Upper lobe of right lung (tissue), 1 donor: ENCODE data around the gene TNK2. TPM values are rescaled to one million over a fixed set of nuclear protein-coding genes. Genes with fewer than 3 reads are reported as not detected.

Experiments used
- ATAC-seq: fragments of 200-7000 bp; cut with Tn5 transposase; one replicate; pipeline ENCODE4 v1.9.1; 2020; ENCODE audit warnings: mild to moderate bottlenecking, moderate library complexity
- DNase-seq: peaks from one replicate; pipeline ENCODE4 v3.0.0-alpha.2; 2020
- H3K27ac ChIP-seq: fragments of 200-600 bp; one replicate; pipeline ENCODE4 v1.8.0; 2022
- H3K27me3 ChIP-seq: fragments of 200-600 bp; one replicate; pipeline ENCODE4 v1.8.0; 2022; ENCODE audit warnings: mild to moderate bottlenecking
- H3K36me3 ChIP-seq: fragments of 200-600 bp; one replicate; pipeline ENCODE4 v1.8.0; 2022
- H3K4me1 ChIP-seq: fragments of 200-600 bp; one replicate; pipeline ENCODE4 v1.8.0; 2022
- H3K4me3 ChIP-seq: fragments of 200-600 bp; one replicate; pipeline ENCODE4 v1.8.0; 2022; ENCODE audit warnings: mild to moderate bottlenecking
- H3K9me3 ChIP-seq: fragments of 200-600 bp; one replicate; pipeline ENCODE4 v1.8.0; 2022
- intact Hi-C: fragments of 100-400 bp; cut with DNase I; formaldehyde crosslinking; loops from one replicate; pipeline ENCODE4 v1.11.0; 2022
- total RNA-seq: library from RNA; stranded (reverse); fragmentation: NEBNext Ultra II Directional; extraction: Animal tissue kit (Norgen Biotek cat#: 25700); gene quantifications from one replicate; pipeline ENCODE4 v1.2.1, GENCODE V29; 2021
- TF ChIP-seq, protein P1 (sequence below): fragments of 200-600 bp; IDR thresholded peaks from one replicate; pipeline ENCODE4 v1.8.0; 2022; ENCODE audit warnings: antibody characterized with exemption
- donor health status: DM: no; HTN: yes; CAD: no; lungs with severe emphysema.

Gene TNK2
- total RNA-seq, 1 donor from 2014 or later: 58.8 TPM

DNA sequence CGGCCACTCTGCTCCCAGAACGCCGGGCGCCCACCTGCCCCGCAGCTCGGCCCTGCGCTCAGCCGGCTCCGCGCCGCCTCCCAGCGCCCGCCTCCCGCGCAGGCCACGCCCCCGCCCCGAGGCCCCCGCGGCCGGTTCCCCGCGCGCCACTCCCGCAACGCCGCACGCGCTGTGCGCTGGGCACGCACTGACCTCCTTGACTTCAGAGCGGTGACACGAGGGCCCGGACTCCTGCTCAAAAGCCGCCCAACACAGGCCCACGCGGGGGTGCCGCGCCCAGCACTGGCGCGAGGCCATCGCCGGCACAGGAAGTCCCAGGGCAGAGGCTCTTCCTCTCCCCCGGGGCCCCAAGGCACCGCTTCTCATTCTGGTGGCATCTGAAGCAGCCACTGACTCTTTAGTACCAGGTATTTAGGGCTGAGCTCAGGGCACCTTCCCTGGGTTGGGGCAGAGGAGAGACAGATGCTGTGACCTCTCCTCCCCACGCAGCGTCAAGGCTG is 12.4 kb downstream of the TNK2 start:
- TF ChIP-seq, protein P1, sequence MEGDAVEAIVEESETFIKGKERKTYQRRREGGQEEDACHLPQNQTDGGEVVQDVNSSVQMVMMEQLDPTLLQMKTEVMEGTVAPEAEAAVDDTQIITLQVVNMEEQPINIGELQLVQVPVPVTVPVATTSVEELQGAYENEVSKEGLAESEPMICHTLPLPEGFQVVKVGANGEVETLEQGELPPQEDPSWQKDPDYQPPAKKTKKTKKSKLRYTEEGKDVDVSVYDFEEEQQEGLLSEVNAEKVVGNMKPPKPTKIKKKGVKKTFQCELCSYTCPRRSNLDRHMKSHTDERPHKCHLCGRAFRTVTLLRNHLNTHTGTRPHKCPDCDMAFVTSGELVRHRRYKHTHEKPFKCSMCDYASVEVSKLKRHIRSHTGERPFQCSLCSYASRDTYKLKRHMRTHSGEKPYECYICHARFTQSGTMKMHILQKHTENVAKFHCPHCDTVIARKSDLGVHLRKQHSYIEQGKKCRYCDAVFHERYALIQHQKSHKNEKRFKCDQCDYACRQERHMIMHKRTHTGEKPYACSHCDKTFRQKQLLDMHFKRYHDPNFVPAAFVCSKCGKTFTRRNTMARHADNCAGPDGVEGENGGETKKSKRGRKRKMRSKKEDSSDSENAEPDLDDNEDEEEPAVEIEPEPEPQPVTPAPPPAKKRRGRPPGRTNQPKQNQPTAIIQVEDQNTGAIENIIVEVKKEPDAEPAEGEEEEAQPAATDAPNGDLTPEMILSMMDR: no peak
- Histone ChIP-seq H3K4me3 (peak overlapping the region; percentile 73), H3K4me1 (peaks cover 58% of the 10 kb centered on the region), H3K36me3 (no peaks in the 10 kb centered on the region), H3K27me3 (no peaks in the 10 kb centered on the region), H3K27ac (peak overlapping the region; percentile 85), H3K9me3 (no peaks in the 10 kb centered on the region)
- peak; percentile 72 for ATAC-seq
- intact Hi-C loops: no loop called here
- DNase-seq: peak; percentile 91

DNA sequence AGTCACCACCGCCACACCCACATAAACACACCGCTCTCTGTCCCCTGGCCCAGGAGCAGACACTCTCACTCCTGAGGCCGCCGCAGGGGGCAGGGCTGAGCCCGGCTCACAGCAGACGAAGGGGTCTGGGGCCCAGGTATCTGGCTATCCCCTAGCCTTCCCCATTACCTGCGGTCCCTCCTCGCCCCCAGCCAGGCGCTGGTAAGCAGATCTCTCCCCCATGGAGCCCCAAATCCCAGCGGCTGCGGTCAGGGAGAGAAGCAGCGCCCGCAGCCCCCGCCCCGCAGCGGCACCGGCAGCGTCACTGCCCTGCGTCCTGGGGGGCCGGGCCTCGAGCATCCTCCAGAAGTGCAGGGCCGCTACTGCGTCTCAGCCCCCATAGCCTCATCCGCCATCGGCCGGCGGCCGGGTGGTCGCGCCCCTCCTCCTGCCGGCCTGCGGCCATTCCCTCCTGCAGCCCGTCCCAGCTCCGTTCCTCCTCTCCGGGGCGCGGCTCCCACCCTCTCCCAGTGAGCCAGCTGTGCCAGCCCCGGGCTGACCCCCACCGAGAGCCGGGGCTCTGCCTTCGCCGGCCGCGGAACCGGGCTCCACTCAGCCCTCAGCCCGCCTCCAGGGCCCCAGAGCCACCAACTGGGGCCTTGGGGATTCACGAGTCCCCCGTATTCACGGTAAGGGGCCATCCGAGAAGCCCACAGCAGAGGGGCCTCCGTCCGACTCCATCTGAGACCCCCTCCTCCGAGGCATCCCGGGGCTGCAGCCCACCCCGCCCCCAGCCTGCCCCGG is 13.1 kb downstream of the TNK2 start:
- intact Hi-C loops: no loop called here
- ATAC-seq (peak; percentile 31), DNase-seq (peak; percentile 75)
- TF ChIP-seq, protein P1: no peak
- no peaks in the 10 kb centered on the region for H3K36me3 ChIP-seq
- H3K4me1 ChIP-seq: peaks cover 52% of the 10 kb centered on the region
- H3K27ac ChIP-seq: peak overlapping the region; percentile 85
- H3K9me3 ChIP-seq: no peaks in the 10 kb centered on the region
- no peaks in the 10 kb centered on the region for H3K27me3 ChIP-seq
- H3K4me3 ChIP-seq: peak overlapping the region; percentile 73

DNA sequence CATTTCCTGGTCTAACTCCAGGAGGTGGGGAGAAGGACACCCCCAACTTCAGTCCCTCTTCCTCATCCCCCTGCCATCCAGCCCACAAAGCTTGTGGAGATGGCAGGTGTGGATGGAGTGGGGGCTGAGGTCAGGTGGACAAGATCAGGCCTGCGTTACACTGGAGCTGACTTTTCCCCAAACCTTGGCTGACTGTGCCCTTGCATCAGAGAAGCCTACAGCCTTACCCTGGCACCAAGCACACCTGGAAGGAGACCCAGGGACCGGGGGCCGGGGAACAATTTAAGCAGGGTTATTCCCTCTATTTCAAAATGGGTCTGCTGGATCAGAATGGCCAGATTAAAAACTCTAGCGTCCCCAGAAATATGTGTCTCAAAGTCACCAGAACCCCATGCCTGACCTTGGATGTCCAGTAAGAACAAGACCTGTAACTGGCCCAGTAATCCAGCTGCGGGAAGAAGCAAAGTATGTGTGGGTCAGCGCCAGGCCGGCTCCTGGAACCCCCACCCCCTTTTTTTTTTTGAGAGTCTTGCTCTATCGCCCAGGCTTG is 14.4 kb downstream of the TNK2 start:
- Histone ChIP-seq H3K4me3 (no peak overlapping the region), H3K27me3 (no peaks in the 10 kb centered on the region), H3K36me3 (no peaks in the 10 kb centered on the region), H3K9me3 (no peaks in the 10 kb centered on the region), H3K4me1 (peaks cover 49% of the 10 kb centered on the region), H3K27ac (no peak overlapping the region)
- intact Hi-C loops: no loop called here
- TF ChIP-seq, protein P1: no peak
- DNase-seq (no peak), ATAC-seq (no peak)

DNA sequence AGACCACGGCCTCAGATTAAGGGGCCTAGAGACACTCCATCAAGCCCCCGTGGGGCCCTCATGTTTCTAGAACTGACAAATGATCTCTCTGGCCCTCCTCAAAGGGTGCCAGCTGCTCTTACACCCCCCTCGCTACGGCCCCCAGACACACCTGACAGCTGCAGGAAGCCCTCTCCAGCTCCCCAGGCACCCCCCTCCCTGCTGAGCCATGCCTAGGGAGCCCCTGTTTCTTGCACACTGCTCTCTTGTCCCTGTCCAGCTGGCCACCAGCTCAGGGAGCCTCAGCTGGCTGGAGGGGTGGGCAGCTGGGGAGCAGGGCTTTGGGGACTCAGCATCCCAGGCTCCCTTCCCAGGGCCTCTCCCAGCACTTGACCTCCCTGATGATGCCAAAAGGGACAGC is 14.8 kb downstream of the TNK2 start:
- H3K36me3 ChIP-seq: no peaks in the 10 kb centered on the region
- intact Hi-C loops: no loop called here
- H3K4me3 ChIP-seq: no peak overlapping the region
- ATAC-seq (no peak), DNase-seq (no peak)
- TF ChIP-seq, protein P1: no peak
- peaks cover 49% of the 10 kb centered on the region for H3K4me1 ChIP-seq
- no peaks in the 10 kb centered on the region for H3K27me3 ChIP-seq
- H3K9me3 ChIP-seq: no peaks in the 10 kb centered on the region
- H3K27ac ChIP-seq: no peak overlapping the region

DNA sequence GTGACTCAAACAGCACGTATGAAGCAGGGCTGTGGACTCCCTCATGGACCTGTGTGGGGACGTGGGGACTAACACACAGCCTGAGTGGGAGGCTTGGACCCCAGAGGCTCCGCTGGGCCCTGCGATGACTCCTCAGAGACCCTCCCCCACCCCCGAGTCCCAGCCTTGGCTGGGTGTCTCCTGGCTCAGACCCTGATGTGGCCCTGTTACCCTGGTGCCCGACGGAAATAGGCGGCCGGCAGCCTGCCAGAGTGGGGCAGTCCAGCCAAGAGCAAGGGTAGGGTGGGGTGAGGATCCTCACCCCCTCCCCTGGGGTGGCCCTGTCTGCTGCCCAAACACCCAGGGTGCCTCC is 15.3 kb downstream of the TNK2 start:
- peak overlapping the region; percentile 34 for H3K4me3 ChIP-seq
- TF ChIP-seq, protein P1: no peak
- intact Hi-C loops: no loop called here
- DNase-seq (no peak), ATAC-seq (no peak)
- no peaks in the 10 kb centered on the region for H3K36me3 ChIP-seq
- H3K9me3 ChIP-seq: no peaks in the 10 kb centered on the region
- no peaks in the 10 kb centered on the region for H3K27me3 ChIP-seq
- H3K27ac ChIP-seq: peak overlapping the region; percentile 30
- peaks cover 49% of the 10 kb centered on the region for H3K4me1 ChIP-seq
